HEK293T (cell line): ENCODE results near the gene ITIH1.

Source experiments
- ARNT ChIP-seq: fragments of 450-650 bp; IDR thresholded peaks from 2 replicates; pipeline ENCODE4 v1.6.1; 2017; ENCODE audit warnings: mild to moderate bottlenecking
- BHLHE40 ChIP-seq: fragments of 450-650 bp; IDR thresholded peaks from 2 replicates; pipeline ENCODE4 v1.6.1; 2016; ENCODE audit warnings: mild to moderate bottlenecking, moderate library complexity, borderline replicate concordance
- CTBP1 ChIP-seq: fragments of 450-650 bp; IDR thresholded peaks from 2 replicates; pipeline ENCODE4 v1.6.1; 2016; ENCODE audit warnings: borderline replicate concordance
- ELF4 ChIP-seq: fragments of 450-650 bp; IDR thresholded peaks from 2 replicates; pipeline ENCODE4 v1.6.1; 2017; ENCODE audit warnings: antibody characterized with exemption
- FOXA1 ChIP-seq: fragments of 450-650 bp; IDR thresholded peaks from 2 replicates; pipeline ENCODE4 v1.6.1; 2016; ENCODE audit warnings: mild to moderate bottlenecking
- FOXK2 ChIP-seq: fragments of 450-650 bp; IDR thresholded peaks from 2 replicates; pipeline ENCODE4 v1.6.1; 2016; ENCODE audit warnings: mild to moderate bottlenecking
- HDGF ChIP-seq: fragments of 450-650 bp; IDR thresholded peaks from 2 replicates; pipeline ENCODE4 v1.6.1; 2017; ENCODE audit warnings: antibody characterized with exemption, borderline replicate concordance
- L3MBTL2 ChIP-seq: fragments of 450-650 bp; conservative IDR thresholded peaks from 2 replicates; pipeline ENCODE4 v1.6.1; 2016; ENCODE audit warnings: mild to moderate bottlenecking
- LEF1 ChIP-seq: fragments of 450-650 bp; IDR thresholded peaks from 2 replicates; pipeline ENCODE4 v1.6.1; 2017; ENCODE audit warnings: mild to moderate bottlenecking, borderline replicate concordance
- PKNOX1 ChIP-seq: fragments of 450-650 bp; IDR thresholded peaks from 2 replicates; pipeline ENCODE4 v1.6.1; 2016
- SP1 ChIP-seq: fragments of 450-650 bp; IDR thresholded peaks from 2 replicates; pipeline ENCODE4 v1.6.1; 2017
- SUZ12 ChIP-seq: fragments of 450-650 bp; IDR thresholded peaks from 2 replicates; pipeline ENCODE4 v1.6.1; 2016; ENCODE audit warnings: mild to moderate bottlenecking
- TARDBP ChIP-seq: fragments of 450-650 bp; IDR thresholded peaks from 2 replicates; pipeline ENCODE4 v1.6.1; 2016
- ZNF384 ChIP-seq: fragments of 450-650 bp; IDR thresholded peaks from 2 replicates; pipeline ENCODE4 v1.6.1; 2016

GRCh38 chr3:52822363-52822762 is 45.0 kb downstream of the ITIH1 start:
- TF ChIP-seq SP1, result no peak
- no peak for TF ChIP-seq ARNT
- TF ChIP-seq PKNOX1, result peak; percentile 88
- no peak for TF ChIP-seq HDGF
- no peak for TF ChIP-seq TARDBP
- TF ChIP-seq FOXA1, result no peak
- no peak for TF ChIP-seq BHLHE40
- TF ChIP-seq FOXK2, result no peak
- no peak for TF ChIP-seq SUZ12
- no peak for TF ChIP-seq L3MBTL2
- no peak; the same call in 1 of the 2 replicates for TF ChIP-seq CTBP1
- no peak for TF ChIP-seq ZNF384
- no peak for TF ChIP-seq ELF4
- TF ChIP-seq LEF1, result no peak
